GM06990 (cell line): ENCODE measurements around the gene STX12.
"Not testable (repeated sequence)": the region's sequence is repeated elsewhere in the genome, so short reads cannot be mapped to it uniquely, and the experiment has no call there.

Experiments
- DNase-seq: peaks from one replicate; pipeline ENCODE4 v3.0.0-alpha.2; 2011; ENCODE audit not compliant: insufficient read length; ENCODE audit errors: extremely low read depth
- H3K27me3 ChIP-seq: replicated peaks from 2 replicates; pipeline ENCODE4 v1.6.0; 2011; ENCODE audit warnings: low read length; ENCODE audit not compliant: control insufficient read depth, insufficient read depth
- H3K36me3 ChIP-seq: 2 replicates; pipeline ENCODE4 v1.5.1; 2011; ENCODE audit warnings: low read length; ENCODE audit not compliant: control insufficient read depth, insufficient read depth
- H3K4me3 ChIP-seq: replicated peaks from 2 replicates; pipeline ENCODE4 v1.5.1; 2011; ENCODE audit warnings: low read depth, mild to moderate bottlenecking, control low read depth, low read length
- TF ChIP-seq, protein P1 (sequence below): IDR thresholded peaks from 2 replicates; pipeline ENCODE4 v1.5.1; 2011; ENCODE audit warnings: low read length, control low read depth, mild to moderate bottlenecking, inconsistent platforms; ENCODE audit not compliant: insufficient read depth, poor library complexity, severe bottlenecking

STX12 gene

DNA sequence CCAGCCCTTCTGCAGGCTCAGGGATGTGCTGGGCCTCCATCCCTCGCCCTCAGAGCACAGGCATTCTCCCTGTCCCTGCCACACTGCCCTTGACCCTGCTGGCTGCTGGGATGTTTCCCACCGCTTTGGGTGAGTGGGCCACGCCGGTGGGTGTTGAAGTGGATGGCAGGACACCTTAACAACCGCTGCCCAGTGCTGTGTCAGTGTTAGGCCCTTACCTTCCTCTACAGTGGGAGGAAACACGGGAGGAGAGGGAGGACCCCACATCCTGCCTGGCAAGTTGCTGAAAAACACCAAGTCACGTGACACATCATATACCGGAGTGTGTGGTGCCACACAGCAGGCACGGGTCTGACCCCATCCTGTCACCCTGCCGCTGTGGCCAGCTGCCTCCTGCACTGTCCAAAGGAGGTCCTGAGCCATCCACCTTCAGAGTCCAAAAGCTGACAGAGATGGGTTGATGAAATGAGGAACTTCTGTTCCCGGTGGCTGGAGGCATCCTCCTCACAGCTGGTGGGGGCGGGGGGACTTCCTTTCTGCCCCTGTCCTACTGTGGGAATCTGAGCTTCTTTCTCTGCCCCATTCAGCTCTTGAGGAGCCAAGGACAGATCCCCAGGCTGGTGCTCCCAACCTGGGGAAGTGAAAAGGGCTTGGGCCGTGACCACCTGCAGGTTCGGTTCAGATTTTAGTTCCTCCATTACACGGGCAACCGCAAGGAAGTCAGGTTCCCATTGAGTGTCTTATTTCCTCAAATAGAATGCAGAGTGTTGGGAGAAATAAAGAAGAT lies 96.1 kb downstream of the STX12 start:
- Histone ChIP-seq H3K4me3 (peak overlapping the region; percentile 34; the same call in 1 of the 2 replicates), H3K36me3 (no peaks in the 10 kb centered on the region), H3K27me3 (no peaks in the 10 kb centered on the region)
- DNase-seq = peak; percentile 71
- TF ChIP-seq, protein P1, sequence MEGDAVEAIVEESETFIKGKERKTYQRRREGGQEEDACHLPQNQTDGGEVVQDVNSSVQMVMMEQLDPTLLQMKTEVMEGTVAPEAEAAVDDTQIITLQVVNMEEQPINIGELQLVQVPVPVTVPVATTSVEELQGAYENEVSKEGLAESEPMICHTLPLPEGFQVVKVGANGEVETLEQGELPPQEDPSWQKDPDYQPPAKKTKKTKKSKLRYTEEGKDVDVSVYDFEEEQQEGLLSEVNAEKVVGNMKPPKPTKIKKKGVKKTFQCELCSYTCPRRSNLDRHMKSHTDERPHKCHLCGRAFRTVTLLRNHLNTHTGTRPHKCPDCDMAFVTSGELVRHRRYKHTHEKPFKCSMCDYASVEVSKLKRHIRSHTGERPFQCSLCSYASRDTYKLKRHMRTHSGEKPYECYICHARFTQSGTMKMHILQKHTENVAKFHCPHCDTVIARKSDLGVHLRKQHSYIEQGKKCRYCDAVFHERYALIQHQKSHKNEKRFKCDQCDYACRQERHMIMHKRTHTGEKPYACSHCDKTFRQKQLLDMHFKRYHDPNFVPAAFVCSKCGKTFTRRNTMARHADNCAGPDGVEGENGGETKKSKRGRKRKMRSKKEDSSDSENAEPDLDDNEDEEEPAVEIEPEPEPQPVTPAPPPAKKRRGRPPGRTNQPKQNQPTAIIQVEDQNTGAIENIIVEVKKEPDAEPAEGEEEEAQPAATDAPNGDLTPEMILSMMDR = no peak

GRCh38 chr1:27869719-27870085 lies 96.7 kb downstream of the STX12 start:
- no peak for DNase-seq
- H3K27me3 ChIP-seq = no peaks in the 10 kb centered on the region
- no peaks in the 10 kb centered on the region for H3K36me3 ChIP-seq
- no peak overlapping the region; the same call in 1 of the 2 replicates for H3K4me3 ChIP-seq
- TF ChIP-seq, protein P1 = no peak

GRCh38 chr1:27871076-27871475 lies 98.1 kb downstream of the STX12 start:
- H3K27me3 ChIP-seq, H3K4me3 ChIP-seq, DNase-seq, H3K36me3 ChIP-seq: not testable (repeated sequence)

DNA sequence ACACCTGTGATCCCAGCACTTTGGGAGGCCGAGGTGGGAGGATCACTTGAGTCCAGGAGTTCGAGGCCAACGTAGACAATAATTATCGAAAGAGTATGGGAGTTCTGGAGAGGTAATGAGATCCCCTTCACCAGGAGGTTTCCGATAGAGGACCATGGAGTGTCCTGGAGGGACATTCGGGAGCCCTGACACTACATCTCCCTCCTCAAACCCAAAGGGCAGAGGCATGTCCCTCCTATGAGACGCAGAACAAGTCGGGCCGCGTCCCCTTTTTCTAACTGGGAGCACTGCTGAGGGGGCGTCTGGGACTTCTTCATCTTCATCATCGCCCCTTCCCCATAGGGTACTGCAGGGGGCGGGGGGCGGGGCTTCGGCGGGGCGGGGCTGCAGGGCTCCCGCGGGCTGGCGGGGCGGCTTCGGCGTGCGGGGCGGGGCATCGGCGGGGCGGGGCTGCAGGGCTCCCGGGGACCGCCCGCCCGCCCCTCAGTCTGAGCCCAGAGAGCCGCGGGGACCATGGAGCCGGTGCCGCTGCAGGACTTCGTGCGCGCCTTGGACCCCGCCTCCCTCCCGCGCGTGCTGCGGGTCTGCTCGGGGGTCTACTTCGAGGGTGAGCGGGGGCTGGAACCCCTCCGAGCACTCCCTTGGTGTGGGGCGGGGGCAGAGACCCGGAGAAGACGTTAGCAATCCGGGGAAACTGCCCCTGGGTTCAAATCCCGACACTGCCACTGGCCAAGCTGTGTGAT lies 99.2 kb downstream of the STX12 start, which contains the start of gene THEMIS2:
THEMIS2 (plus strand) TSS at position 486 of the 743 bp plus-strand sequence; CDS start at position 514, 28 bp downstream.
- TF ChIP-seq, protein P1 = no peak
- no peaks in the 10 kb centered on the region for H3K27me3 ChIP-seq
- H3K4me3 ChIP-seq = peak within 1 kb of the TSS; percentile 96
- H3K36me3 ChIP-seq = peaks cover 10% of the 10 kb centered on the region
- DNase-seq = peak; percentile 71

- TF ChIP-seq, protein P1 = no peak
- H3K36me3 ChIP-seq = peaks cover 13% of the 10 kb centered on the region
- H3K4me3 ChIP-seq = peak overlapping the region; percentile 96
- no peaks in the 10 kb centered on the region for H3K27me3 ChIP-seq
- peak; percentile 68 for DNase-seq
Observed at GRCh38 chr1:27872802-27873551, 100.0 kb downstream of the STX12 start.
